Activated CD4-positive, alpha-beta T cell treated with anti-CD3 and anti-CD28 coated beads, Interleukin-2, Interleukin-6, amounts not matched to agents 100 ng/mL and 50 ng/mL, durations not matched to agents 16 hours and 8 hours (primary cell): ENCODE data around the gene FAM131B.
"Not testable (repeated sequence)": the region's sequence is repeated elsewhere in the genome, so short reads cannot be mapped to it uniquely, and the experiment has no call there.

Experiments used
- DNase-seq: peaks from one replicate; pipeline ENCODE4 v3.0.0-alpha.2; 2020

The FAM131B gene

GRCh38 chr7:143394777-143395176 is 32.3 kb upstream of the FAM131B start:
- DNase-seq, result no peak

- no peak for DNase-seq
Measured at GRCh38 chr7:143394068-143394467, 31.6 kb upstream of the FAM131B start.

GRCh38 chr7:143393267-143394041 is 30.9 kb upstream of the FAM131B start:
- DNase-seq, result no peak

DNA sequence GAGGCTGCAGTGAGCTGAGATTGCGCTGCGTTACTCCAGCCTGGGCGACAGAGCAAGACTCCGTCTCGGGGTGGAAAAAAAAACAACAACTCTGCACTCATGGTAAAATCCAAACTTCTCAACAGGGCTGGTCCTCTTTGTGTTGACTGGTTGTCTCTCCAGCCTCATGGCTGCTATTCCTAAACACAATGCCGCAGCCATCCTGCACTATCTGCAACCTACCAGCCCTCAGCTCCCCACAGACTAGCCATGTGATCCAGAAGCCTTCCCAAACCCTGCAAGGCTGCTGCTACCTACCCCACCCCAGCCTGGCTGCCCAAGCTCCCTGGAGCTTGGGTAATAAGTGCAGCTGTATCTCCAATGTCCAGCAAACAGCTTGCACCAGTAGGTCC is 30.4 kb upstream of the FAM131B start:
- no peak for DNase-seq

DNA sequence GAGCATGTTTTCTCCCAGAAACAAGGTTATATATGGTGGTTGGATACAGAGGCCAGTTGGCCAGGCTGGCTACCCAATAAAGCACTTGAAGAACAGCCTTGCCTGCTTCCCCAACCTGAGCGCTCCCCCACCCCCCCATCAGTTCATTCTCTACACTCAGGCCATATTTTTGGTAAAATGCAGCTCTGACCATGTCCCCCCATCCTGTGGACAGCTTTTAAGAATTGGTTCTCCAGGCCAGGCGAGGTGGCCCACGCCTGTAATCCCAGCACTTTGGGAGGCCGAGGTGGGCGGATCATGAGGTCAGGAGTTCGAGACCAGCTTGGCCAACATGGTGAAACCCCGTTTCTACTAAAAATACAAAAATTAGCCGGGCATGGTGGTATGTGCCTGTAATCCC is 29.9 kb upstream of the FAM131B start:
- not testable (repeated sequence) for DNase-seq

GRCh38 chr7:143391462-143392404 is 29.2 kb upstream of the FAM131B start:
- DNase-seq, result no peak

DNA sequence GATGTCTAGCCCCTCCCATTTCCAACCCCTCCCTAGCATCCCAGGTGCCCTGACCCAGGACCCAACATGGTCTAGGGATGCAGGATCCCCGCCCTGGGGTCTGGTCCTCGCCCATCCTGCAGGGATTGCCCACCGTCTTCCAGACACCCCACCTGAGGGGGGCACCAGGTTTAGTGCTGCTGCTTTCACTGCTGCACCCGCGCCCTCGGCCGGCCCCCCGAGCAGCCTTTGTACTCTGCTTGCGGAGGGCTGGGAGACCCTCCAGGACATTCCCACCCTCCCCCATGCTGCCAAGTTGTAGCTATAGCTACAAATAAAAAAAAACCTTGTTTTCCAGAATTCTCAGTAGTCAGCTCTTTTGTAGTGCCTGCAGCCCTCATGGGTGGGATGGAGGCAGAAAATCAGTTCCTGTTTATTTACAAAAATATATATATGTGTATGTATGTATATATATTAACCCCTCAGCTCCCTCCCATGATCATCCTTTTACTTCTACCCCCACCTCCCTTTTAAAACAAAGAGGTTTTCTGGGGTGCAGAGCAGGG is 28.3 kb upstream of the FAM131B start:
- no peak for DNase-seq

- no peak for DNase-seq
Measured at GRCh38 chr7:143390104-143390772, 27.7 kb upstream of the FAM131B start.

GRCh38 chr7:143389316-143390103 is 27.0 kb upstream of the FAM131B start:
- no peak for DNase-seq

DNA sequence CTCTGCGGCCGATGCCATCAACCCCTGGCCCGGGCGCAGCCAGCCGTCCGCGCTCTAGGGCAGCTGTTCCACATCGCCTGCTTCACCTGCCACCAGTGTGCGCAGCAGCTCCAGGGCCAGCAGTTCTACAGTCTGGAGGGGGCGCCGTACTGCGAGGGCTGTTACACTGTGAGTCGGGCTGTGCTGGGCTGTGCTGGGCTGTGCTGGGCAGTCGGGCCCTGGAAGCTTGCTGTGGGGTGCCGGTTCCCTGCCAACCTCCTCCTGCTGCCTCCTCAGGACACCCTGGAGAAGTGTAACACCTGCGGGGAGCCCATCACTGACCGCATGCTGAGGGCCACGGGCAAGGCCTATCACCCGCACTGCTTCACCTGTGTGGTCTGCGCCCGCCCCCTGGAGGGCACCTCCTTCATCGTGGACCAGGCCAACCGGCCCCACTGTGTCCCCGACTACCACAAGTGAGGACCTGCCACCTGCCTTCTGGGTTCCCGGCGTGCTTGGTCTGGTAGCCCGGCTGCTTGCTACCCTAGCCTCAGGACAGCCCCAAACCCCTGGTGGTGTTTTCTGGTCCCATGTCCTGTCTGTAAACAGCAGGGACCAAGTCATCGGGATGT is 26.1 kb upstream of the FAM131B start:
- no peak for DNase-seq

DNA sequence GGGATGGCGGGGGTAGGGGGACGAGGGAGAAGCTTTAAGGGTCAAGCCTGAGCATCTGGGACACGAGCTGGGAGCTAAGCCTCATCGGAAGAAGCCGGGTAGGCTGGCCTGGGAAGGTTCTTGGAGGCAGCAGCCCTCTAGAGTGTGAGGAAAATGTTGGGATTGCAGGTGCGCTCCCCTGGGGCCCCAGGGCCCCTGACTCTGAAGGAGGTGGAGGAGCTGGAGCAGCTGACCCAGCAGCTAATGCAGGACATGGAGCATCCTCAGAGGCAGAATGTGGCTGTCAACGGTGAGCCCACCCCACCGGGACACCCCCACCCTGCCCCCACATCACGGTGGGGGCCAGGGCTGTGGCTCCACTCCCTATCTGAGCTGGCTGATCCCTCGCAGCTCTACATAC is 25.5 kb upstream of the FAM131B start:
- no peak for DNase-seq

GRCh38 chr7:143387156-143387975 is 24.9 kb upstream of the FAM131B start:
- DNase-seq, result no peak

DNA sequence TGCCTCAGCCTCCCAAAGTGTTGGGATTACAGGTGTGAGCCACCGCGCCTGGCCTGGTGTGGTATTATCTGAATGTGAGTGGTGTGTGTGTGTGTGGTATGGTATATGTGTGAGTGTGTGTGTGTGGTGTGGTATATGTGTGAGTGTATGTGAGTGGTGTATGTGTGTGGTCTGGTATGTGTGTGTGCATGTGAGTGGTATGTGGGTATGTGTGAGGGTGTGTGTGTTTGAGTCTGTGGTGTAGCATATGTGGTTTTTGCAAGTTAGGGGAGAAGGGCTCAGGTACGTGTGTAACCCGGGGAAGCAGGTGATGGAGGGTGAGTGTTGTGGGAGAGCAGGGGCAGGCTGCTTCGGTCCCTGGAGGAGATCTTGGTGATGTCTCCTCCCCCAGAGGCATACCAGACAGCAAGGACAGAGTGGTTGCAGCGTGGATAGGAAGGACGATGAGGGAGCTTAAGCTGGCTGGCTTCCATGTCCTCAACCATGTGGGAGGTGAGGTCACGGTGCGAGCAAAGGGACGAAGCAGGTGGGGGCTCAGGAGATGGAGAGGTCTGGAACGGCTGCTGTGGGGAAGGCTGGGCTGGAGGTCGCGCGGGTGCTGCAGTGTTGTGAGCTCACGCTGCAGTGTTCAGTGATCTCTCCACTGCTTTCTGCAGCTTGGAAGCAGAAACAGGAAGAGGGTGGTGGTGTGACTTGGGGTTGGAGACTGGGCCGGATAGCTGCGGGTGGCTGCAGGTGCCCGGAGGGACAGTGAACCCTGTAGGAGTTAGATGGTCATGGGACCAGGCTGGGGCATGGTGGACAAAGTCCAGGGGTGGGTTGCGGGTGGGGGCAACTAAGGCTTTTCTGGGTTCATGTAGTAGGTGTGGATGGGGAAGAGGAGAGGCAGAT is 23.6 kb upstream of the FAM131B start:
- peak; percentile 51 for DNase-seq

- no peak for DNase-seq
Measured at GRCh38 chr7:143384661-143385631, 22.4 kb upstream of the FAM131B start.

- DNase-seq, result no peak
Measured at GRCh38 chr7:143384148-143384547, 21.6 kb upstream of the FAM131B start.

DNA sequence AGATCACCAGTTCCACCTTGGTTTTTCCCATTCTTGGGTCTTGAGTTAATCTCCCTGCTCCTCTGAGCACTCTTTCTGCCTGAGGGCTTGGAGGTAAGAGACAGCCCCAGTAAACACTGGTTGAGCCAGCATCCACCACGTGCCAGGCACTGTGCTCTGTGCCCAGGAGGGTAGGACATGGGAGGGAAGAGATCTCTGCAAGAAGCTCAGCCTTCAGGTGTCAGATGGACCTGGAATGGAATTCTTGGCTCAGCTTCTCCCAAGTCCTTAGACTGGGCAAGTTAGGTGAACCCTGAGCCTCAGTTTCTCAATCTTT is 21.1 kb upstream of the FAM131B start:
- DNase-seq, result no peak

- no peak for DNase-seq
Measured at GRCh38 chr7:143382791-143383641, 20.5 kb upstream of the FAM131B start.
